GM19023 (cell line): Measurements from ENCODE around the gene CCDC149.
A peak's percentile ranks its signal among the peaks of the same experiment; 100 is the strongest.

ENCODE experiments used
- ATAC-seq: cut with Tn5 transposase; IDR thresholded peaks from one replicate; pipeline ENCODE4 v1.9.1; 2021; ENCODE audit warnings: mild to moderate bottlenecking, moderate library complexity; ENCODE audit not compliant: unreplicated experiment

Gene CCDC149

DNA sequence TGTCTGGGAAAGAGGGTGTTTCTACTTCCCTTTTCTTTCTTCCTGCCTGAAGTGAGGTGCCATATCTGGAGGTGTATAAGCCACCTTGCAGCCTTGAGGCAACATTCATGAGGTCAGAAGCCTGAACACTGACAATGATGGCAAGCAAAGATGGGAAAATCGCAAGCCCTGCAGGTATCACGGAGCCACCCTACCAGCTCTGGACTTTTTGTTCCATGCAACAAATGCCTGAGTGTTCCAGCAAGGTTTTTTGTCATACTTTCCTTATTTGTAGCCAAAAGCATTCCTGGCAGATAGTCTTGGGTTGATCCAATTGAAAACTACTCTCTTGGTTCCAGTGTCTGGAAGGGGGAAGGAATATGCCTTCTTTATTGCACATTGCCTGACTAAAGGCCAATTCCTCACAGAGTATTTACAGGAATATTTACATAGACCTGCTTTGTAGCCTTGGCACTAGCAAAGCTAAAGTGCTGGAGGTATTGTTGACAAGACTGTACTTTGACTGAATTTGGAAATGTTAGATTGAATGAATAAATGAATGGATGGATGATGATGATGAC lies 131.8 kb downstream of the CCDC149 start:
- no peak for ATAC-seq

DNA sequence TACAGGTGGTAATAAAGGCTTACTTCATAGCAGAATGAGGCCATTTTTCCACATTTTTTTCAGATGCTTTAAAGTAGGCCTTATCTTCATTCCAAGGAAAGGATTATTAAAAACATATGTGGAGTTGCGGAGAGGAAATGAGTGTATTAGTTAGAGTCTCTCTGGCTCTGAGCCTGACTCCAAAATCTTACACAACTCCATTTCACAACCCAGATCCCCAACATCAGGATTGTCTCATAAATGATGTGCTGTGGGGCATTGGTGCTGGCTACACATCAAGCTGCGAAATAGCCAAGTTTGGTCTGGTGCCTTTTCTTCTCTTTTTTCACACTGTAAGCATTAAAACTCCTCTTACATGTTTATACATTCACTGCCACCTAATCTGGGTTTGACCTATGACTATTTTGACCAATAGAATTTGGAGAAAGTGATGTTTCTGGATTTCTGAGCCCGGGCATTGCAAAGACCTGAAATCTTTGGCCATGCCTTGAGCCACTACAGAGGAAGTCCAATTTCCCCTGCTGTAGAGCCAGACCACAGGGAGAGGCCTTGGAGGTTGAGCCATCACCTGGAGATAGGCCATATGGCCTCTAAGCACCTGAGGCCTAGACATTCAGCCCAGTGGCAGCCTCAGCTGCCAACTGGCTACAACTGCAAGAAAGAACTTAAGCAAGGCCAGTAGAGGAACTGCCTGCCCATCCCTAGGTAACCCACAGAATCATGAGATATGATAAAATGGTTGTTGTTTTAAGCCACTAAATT lies 134.2 kb downstream of the CCDC149 start:
- no peak for ATAC-seq

DNA sequence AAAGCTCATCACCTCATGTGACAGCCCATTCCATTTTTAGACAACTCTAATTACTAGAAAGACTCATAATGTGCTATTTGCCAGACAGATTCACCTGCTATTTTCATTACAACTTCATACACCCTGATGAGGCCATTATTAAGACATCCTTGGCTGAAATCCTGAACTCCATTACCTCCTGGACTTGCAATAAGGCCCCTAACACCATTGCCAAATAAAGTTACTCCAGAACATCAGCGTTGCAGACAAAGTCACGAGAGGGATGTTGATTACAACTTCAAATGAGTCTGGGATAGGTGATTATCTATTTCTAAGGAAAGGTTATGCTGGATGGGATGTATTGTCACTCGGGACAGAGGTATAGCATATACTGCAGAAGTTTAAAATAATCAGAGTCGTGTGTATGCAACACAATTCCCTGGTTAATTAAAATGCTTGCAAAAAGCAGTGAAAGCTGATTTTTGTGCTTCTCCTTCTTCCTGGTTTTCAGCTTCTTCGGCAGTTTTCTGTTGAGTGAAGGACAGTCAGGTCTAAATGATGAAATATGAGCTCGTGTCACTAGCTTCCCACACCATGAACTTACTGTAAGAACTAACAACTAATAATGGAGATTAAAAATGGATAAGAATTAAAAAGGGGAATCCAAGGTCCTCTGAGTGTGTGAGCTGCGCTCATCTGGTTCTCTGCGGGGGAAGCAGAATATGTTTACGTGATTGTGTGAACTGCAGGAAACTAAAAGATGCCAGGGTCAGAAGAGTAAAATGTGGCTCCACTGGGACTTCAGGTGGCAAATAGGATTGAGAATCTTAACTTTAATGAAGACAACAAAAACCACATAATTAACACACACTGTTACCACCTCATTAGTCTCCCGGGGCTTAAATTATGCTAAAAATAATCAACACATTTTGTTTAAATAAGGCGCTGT lies 135.0 kb downstream of the CCDC149 start:
- no peak for ATAC-seq

DNA sequence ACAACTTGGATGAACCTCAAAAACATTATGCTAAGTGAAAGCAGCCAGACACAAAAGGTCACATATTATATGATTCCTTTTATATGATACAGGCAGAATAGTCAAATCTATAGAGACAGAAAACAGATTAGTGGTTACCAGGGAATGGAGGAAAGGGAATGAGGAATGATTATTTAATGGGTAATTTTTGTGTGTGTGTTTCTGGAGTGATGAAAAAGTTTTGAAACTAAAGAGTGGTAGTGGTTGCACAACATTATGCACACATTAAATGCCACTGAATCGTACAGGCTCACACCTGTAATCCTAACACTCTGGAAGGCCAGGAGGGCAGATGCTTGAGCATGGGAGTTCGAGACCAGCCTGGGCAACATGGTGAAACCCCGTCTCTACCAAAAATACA lies 137.1 kb downstream of the CCDC149 start:
- no peak for ATAC-seq

DNA sequence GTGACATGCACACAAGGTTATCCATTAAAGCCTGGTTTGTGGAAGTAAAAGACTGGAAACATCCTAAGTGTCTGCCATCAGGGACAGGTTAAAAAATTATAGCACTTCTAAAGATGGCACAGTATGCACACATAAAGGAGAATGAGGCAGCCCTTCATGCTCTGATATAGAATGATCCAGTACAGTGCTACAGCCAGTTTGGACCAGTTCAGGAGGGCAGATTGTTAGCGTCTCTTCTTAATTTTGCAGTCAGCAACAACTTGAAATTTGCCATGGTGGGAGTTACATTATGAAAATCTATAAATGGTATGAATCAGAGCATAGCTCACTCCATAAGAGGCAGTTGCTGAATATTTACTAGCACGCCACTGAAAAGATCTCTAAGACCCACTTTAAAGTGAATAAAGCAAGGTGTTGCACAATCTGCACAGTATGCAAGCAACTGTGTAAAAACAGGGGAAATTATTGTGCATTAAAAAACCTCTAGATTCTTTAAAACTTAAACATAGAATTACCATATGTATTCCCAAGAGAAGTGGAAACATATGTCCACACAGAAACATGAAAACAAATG lies 137.7 kb downstream of the CCDC149 start:
- ATAC-seq = no peak

DNA sequence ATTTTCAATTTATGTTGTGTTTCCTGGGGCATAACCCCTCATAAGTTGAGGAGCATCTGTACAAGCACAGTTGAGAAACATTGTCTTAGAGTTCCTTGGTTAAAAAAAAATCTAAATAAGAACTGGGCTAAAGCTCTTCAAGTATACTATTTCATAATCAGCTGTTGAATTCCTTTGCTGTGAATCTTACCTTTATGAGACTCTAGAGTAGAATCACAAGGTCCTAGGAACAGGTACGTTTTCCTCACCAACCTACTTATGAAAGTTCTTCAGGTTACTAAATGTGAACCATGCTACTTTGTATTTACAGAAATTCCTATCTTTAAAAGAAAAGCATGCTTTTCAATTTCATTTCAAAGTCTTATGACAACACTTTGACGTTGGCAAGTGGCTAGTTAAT lies 138.4 kb downstream of the CCDC149 start:
- no peak for ATAC-seq

DNA sequence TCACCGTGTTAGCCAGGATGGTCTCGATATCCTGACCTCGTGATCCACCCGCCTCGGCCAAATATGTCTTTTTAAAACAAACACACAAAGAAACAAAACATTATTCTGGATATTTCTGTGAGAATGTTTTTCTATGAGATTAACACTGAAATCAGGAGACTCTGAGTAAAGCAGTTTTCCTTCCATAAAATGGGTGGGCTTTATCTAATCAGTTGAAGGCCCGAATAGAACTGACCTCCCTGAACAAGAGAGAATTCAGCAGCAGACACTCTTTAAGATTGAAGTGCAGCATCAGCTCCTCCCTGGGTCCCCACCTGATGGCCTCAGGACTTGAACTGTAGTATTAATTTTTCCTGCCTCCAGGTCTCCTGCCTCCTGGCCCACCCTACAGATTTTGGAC lies 139.9 kb downstream of the CCDC149 start:
- ATAC-seq = no peak

DNA sequence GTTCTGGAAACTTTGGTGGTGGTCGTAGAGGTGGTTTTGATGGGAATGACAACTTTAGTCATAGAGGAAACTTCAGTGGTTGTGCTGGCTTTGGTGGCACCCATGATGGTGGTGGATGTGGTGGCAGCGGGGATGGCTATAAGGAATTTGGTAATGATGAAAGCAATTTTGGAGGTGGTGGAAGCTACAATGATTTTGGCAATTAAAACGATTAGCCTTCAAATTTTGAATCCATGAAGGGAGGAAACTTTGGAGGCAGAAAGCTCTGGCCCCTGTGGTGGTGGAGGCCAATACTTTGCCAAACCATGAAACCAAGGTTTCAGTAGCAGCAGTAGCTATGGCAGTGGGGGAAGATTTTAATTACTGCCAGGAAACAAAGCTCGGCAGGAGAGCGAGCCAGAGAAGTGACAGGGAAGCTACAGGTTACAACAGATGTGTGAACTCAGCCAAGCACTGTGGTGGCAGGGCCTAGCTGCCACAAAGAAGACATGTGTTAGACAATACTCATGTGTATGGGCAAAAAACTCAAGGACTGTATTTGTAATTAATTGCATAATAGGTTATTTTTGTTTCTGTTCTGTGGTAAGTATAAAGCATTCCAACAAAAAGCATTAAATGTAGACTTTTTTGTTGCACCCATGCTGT lies 140.7 kb downstream of the CCDC149 start:
- no peak for ATAC-seq

DNA sequence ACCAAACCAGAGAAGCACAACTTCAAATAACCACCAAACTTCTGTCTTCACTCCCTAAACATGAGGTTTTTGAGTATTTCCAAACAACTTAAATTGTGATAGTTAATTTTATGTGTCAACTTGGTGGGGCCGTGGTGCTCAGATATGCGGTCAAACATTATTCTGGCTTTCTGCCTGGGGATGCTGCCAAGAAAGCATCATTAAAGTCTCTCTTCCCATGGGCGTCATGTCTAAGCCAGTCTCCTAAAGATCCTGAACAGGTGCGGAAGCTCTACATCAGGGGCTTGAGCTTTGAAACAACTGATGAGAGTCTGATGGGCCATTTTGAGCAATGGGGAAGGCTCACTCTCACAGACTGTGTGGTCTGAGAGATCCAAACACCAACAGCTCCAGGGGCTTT lies 141.6 kb downstream of the CCDC149 start:
- ATAC-seq = no peak

DNA sequence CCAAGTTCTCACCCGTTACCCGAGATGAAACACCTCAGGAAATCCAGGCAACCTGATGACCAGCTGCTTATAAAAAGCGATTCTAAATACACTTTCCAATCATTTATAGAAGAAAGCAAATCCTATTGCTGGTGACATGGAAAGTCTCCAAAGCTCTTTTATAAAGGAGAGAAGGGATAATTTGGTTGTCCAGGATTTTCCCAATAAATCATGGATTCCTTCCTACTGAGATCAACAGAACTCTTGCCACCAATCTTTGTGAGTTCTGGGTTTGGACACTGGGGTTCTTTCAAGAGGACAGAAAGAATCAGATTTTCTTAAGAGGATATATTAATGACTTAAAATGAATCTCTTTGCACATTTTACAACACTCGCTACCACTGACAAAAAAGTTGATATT lies 142.2 kb downstream of the CCDC149 start:
- ATAC-seq = no peak

DNA sequence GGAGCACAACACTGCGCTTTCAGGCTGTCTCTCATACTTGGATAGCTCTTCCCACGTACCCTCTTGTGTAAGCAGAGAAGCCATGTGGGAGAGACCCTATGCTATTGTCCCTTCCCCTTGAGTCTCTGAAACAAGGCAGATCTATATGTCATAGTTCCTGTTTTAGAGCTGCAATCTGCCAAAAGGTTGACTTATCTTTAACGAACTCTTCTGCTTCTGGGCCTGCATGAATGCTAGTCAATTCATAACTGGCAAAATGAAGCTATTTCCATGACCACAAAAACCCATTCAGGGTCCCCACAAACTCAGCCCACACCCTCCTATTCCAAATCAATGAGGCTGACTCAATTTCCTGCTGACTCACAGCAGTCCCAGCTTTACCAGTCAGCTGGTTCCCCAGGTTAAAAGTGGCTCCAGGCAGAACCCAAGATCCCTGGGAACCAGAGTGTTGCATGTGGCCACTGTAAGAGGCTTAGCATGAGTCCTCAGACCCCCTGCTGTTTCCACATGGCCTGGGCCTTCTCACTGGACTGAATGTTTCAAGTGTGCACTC lies 142.7 kb downstream of the CCDC149 start:
- ATAC-seq = peak; percentile 74

DNA sequence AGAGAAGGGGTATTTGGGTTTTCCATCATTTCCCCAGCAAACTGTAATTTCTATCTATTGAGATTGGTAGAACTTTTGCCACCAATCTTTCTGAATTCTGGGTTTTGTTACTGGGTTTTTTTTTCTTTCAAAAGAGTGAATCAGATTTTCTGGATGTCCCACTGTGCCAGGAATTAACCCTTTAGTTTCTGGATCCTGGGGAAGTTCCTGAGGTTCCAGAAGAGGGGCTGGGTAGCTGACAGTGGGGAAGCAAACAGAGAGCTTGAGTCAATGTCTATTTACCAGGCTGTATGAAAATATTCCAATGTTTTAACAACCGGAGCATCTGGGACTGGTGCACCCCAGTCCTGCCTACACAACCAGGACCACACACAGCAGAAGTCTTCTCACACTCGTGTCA lies 143.3 kb downstream of the CCDC149 start:
- no peak for ATAC-seq

DNA sequence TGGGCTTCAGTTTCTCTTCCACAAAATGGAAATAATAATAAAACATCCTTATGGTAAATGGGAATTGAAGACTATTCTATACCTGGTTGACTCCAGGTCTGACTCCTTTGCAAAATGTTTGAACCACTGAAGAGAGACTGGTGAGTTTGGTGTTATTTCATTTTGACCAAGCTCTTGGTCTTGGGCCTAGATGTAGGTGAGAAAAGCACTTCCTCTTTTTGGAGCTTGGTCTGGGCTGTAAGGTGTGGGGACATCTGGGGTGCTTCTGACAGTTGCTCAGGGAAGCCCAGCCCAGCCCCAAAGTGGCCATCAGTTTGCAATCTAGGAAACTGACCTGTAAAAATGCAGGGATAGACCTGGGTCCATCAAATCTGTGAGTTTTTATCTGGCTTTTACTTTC lies 144.2 kb downstream of the CCDC149 start:
- ATAC-seq = peak; percentile 57

DNA sequence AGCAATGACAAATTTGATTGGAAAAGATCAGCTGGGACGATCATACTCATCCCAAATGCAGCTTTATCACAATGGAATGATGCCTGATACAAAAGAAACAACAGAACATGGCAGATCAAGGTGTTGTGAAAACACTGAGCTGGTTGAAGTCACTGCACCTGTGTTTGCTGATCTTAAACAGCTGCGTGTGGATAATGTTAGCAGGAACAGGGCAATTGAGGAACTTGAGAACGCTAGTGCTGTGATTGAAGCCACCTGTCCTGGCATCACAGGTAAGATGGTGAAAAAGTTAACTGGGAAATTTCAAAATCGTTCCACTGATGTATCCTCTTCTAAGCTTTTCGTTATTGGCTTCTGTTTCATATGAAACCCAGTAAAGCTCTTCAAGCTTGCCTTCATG lies 144.8 kb downstream of the CCDC149 start:
- ATAC-seq = peak; percentile 5

DNA sequence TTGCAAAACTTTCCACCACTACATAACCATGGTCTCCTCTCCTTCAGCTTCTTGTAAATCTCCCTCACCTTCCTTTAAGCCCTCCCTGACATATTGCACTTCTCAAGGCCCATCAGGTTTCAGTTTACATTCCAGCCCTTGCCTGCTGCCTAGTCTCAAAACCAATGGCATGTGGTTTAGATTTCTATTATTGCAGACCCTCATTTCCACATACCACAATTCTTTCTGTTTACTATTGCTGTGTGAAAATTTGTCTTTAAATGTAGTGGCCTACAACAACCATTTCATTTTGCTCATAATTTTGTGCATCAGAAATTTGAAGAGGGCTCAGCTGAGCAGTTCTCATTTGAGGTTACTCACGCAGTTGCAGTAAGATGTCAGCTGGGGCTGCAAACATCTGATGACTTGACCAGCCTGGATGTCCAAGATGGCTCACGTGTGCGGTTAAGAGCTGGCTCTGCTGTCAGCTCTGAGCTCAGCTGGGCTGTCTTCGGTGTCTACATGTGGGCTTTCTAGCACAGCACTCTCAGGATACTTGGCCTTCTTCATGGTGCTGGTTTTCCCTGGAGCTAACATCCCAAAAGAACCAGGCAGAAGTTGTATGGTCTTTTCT lies 147.4 kb downstream of the CCDC149 start:
- ATAC-seq = no peak

DNA sequence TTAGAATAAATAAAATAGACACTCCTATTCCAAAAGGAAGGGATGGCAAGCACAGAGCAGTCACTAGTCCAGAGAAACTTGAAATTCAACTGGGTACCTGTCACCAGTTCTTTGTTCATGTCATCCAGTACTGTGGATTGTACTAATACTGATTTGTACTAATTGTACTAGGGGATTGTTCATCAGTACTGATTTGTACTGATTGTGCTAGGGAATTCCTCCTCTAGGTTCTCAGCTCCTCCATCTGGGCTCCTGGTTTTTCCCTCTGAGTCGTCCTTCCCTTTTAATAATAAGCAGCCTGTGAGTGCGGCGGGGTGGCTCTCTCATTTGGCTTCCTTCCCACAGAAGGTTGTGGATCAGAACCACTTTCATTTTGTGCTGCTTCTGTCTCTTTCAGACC lies 148.5 kb downstream of the CCDC149 start:
- no peak for ATAC-seq

DNA sequence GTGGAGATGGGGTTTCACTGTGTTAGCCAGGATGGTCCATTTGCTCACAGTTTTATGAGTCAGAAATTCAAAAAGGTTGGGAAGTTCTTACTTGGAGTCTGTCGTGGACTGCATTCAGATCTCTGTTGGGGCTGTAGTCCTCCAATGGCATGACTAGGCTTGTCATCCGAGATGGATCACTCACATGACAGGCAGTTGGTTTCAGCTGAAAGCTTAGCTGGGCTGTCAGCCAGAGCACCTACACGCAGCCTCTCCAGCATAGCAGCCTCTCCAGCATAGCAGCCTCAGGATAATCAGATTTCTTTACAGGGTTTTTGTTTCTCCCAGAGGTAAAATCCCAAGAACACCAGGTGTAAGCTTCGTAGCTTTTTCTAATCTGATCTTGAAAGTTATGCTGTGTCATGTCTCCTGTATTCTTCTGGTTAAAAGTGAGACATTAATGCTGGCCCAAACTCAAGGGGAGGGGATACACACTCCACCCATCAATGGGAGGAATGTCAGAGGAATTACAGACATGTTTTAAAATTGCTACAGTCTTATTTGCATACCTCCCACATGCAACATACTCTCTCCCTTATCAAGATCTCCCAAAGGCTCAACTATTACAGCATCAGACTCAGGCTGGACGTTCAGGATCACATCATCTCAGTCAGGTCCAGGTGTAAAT lies 149.1 kb downstream of the CCDC149 start:
- no peak for ATAC-seq
